Neural progenitor cell (in vitro differentiated cells): ENCODE results near the gene ZPLD1. TPM values are rescaled to one million over a fixed set of nuclear protein-coding genes. Genes with fewer than 3 reads are reported as not detected.

Experiments used
- DNase-seq: peaks from one replicate; pipeline ENCODE4 v3.0.0-alpha.2; 2016; ENCODE audit warnings: low spot score
- H2AFZ ChIP-seq: fragments of 200-600 bp; sonication (generic); replicated peaks from 2 replicates; pipeline ENCODE4 v1.6.1; 2016; ENCODE audit warnings: antibody characterized with exemption
- H3F3A ChIP-seq: fragments of 200-600 bp; sonication (generic); 2 replicates; pipeline ENCODE4 v1.6.1; 2016; ENCODE audit warnings: antibody characterized with exemption, low read depth
- H3K27ac ChIP-seq: fragments of 200-600 bp; sonication (generic); 2 replicates; pipeline ENCODE4 v1.5.1; 2016; ENCODE audit warnings: mild to moderate bottlenecking
- H3K27me3 ChIP-seq: fragments of 200-600 bp; sonication (generic); 2 replicates; pipeline ENCODE4 v1.6.1; 2016; ENCODE audit warnings: mild to moderate bottlenecking, moderate library complexity
- H3K36me3 ChIP-seq: fragments of 200-600 bp; sonication (generic); 2 replicates; pipeline ENCODE4 v1.5.1; 2016
- H3K4me1 ChIP-seq: fragments of 200-600 bp; sonication (generic); 2 replicates; pipeline ENCODE4 v1.6.1; 2016; ENCODE audit warnings: mixed run types
- H3K4me2 ChIP-seq: fragments of 200-600 bp; sonication (generic); 2 replicates; pipeline ENCODE4 v1.6.1; 2016
- H3K4me3 ChIP-seq: fragments of 200-600 bp; sonication (generic); 2 replicates; pipeline ENCODE4 v1.5.1; 2016
- H3K79me2 ChIP-seq: fragments of 200-600 bp; sonication (generic); 2 replicates; pipeline ENCODE4 v1.6.1; 2016; ENCODE audit warnings: low read depth
- H3K9ac ChIP-seq: fragments of 200-600 bp; sonication (generic); 2 replicates; pipeline ENCODE4 v1.6.1; 2016
- H3K9me3 ChIP-seq: fragments of 200-600 bp; sonication (generic); 2 replicates; pipeline ENCODE4 v1.5.1; 2016; ENCODE audit warnings: low read depth
- H4K20me1 ChIP-seq: fragments of 200-600 bp; sonication (generic); 2 replicates; pipeline ENCODE4 v1.6.1; 2016; ENCODE audit warnings: low read depth
- H3K27ac Mint-ChIP-seq: 3 replicates; pipeline ENCODE4 v1.8.0; 2021; ENCODE audit warnings: mixed read lengths
- H3K27me3 Mint-ChIP-seq: 2 replicates; pipeline ENCODE4 v1.8.0; 2022; ENCODE audit warnings: low read depth, mild to moderate bottlenecking, inconsistent platforms, moderate library complexity, mixed read lengths; ENCODE audit not compliant: insufficient read depth
- H3K36me3 Mint-ChIP-seq: 3 replicates; pipeline ENCODE4 v1.8.0; 2021; ENCODE audit warnings: mixed read lengths
- H3K4me1 Mint-ChIP-seq: 3 replicates; pipeline ENCODE4 v1.8.0; 2021; ENCODE audit warnings: mixed read lengths
- H3K4me3 Mint-ChIP-seq: 3 replicates; pipeline ENCODE4 v1.8.0; 2021; ENCODE audit warnings: mild to moderate bottlenecking, moderate library complexity, mixed read lengths
- H3K9me3 Mint-ChIP-seq: 3 replicates; pipeline ENCODE4 v1.8.0; 2020; ENCODE audit warnings: mixed read lengths
- CTCF ChIP-seq: fragments of 200-600 bp; sonication (generic); IDR thresholded peaks from 2 replicates; pipeline ENCODE4 v1.5.1; 2017; ENCODE audit warnings: antibody characterized with exemption, mild to moderate bottlenecking
- EZH2 ChIP-seq: fragments of 200-600 bp; sonication (generic); IDR thresholded peaks from 2 replicates; pipeline ENCODE4 v1.6.1; 2017; ENCODE audit warnings: antibody characterized with exemption, mild to moderate bottlenecking, moderate library complexity
- EZH2phosphoT487 ChIP-seq: fragments of 200-600 bp; sonication (generic); IDR thresholded peaks from 2 replicates; pipeline ENCODE4 v1.6.1; 2017; ENCODE audit warnings: antibody characterized with exemption
- total RNA-seq: library from RNA; depleted of rRNA; stranded (reverse); fragments of >200 nt; gene quantifications from 2 replicates; pipeline ENCODE4 v1.2.3, GENCODE V29; 2015; ENCODE audit warnings: low replicate concordance

The ZPLD1 gene
- total RNA-seq, 1 donor from 2014 or later, result 0.28 TPM

GRCh38 chr3:102474207-102474606 is 39.4 kb downstream of the ZPLD1 start:
- no peaks in the 10 kb centered on the region for H3F3A ChIP-seq
- no peak overlapping the region for H3K27ac Mint-ChIP-seq
- H4K20me1 ChIP-seq, result no peaks in the 10 kb centered on the region
- H3K27me3 ChIP-seq, result no peaks in the 10 kb centered on the region
- H3K9ac ChIP-seq, result no peak overlapping the region
- no peak overlapping the region for H3K4me3 Mint-ChIP-seq
- no peak for DNase-seq
- H3K36me3 Mint-ChIP-seq, result no peaks in the 10 kb centered on the region
- no peaks in the 10 kb centered on the region for H3K27me3 Mint-ChIP-seq
- no peak overlapping the region for H2AFZ ChIP-seq
- no peak overlapping the region for H3K27ac ChIP-seq
- peaks cover 8% of the 10 kb centered on the region for H3K4me1 Mint-ChIP-seq
- no peaks in the 10 kb centered on the region for H3K4me1 ChIP-seq
- H3K4me3 ChIP-seq, result no peak overlapping the region
- H3K4me2 ChIP-seq, result no peak overlapping the region
- no peaks in the 10 kb centered on the region for H3K9me3 ChIP-seq
- no peaks in the 10 kb centered on the region for H3K9me3 Mint-ChIP-seq
- TF ChIP-seq EZH2phosphoT487 (no peak), CTCF (no peak), EZH2 (no peak)
- no peaks in the 10 kb centered on the region for H3K79me2 ChIP-seq
- H3K36me3 ChIP-seq, result no peaks in the 10 kb centered on the region

DNA sequence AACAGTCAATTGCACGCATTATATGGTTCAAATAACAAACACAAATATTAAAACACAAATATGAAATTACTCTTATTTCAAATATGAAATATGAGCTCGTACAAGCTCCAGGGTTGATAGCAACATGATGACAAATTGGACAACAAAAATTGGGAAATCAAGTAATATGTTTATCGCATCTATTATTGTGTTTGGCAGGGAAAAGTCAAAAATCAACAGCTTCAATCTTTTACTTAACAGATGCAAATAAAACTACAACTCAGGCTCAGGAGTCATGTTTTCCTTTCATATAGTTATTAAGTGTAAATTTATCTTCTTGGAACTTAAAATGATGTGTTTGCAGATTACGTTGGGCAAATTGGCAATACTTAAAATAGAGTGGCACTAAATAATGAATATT is 41.4 kb downstream of the ZPLD1 start:
- no peaks in the 10 kb centered on the region for H3K9me3 ChIP-seq
- no peak overlapping the region for H3K27ac ChIP-seq
- H3K4me3 Mint-ChIP-seq, result no peak overlapping the region
- H3K4me2 ChIP-seq, result no peak overlapping the region
- no peak for TF ChIP-seq EZH2phosphoT487
- TF ChIP-seq EZH2, result no peak
- no peak for TF ChIP-seq CTCF
- no peak overlapping the region for H3K9ac ChIP-seq
- no peaks in the 10 kb centered on the region for H3K9me3 Mint-ChIP-seq
- H3K79me2 ChIP-seq, result no peaks in the 10 kb centered on the region
- DNase-seq, result no peak
- no peak overlapping the region for H3K27ac Mint-ChIP-seq
- no peaks in the 10 kb centered on the region for H3K36me3 ChIP-seq
- H3K4me3 ChIP-seq, result no peak overlapping the region
- H3K4me1 Mint-ChIP-seq, result peaks cover 15% of the 10 kb centered on the region
- no peaks in the 10 kb centered on the region for H3K27me3 ChIP-seq
- H2AFZ ChIP-seq, result no peak overlapping the region
- no peaks in the 10 kb centered on the region for H3F3A ChIP-seq
- peaks cover 12% of the 10 kb centered on the region for H3K4me1 ChIP-seq
- H3K36me3 Mint-ChIP-seq, result no peaks in the 10 kb centered on the region
- H4K20me1 ChIP-seq, result no peaks in the 10 kb centered on the region
- H3K27me3 Mint-ChIP-seq, result no peaks in the 10 kb centered on the region

GRCh38 chr3:102478160-102478559 is 43.3 kb downstream of the ZPLD1 start:
- H3K4me3 Mint-ChIP-seq, result no peak overlapping the region

More at GRCh38 chr3:102478160-102478559, 43.3 kb downstream of the ZPLD1 start:
- Mint-ChIP-seq H3K27me3 (no peaks in the 10 kb centered on the region), H3K36me3 (no peaks in the 10 kb centered on the region), H3K9me3 (no peaks in the 10 kb centered on the region), H3K27ac (no peak overlapping the region), H3K4me1 (peaks cover 15% of the 10 kb centered on the region)
- no peaks in the 10 kb centered on the region for H3F3A ChIP-seq
- H3K4me1 ChIP-seq, result peaks cover 12% of the 10 kb centered on the region
- no peaks in the 10 kb centered on the region for H3K36me3 ChIP-seq
- H3K9me3 ChIP-seq, result no peaks in the 10 kb centered on the region
- H3K9ac ChIP-seq, result no peak overlapping the region
- no peak for DNase-seq
- no peak overlapping the region for H3K4me2 ChIP-seq
- H2AFZ ChIP-seq, result no peak overlapping the region
- no peak overlapping the region for H3K27ac ChIP-seq
- H3K4me3 ChIP-seq, result no peak overlapping the region
- H3K79me2 ChIP-seq, result no peaks in the 10 kb centered on the region
- no peaks in the 10 kb centered on the region for H3K27me3 ChIP-seq
- no peaks in the 10 kb centered on the region for H4K20me1 ChIP-seq
- TF ChIP-seq CTCF, result no peak
- TF ChIP-seq EZH2, result no peak
- no peak for TF ChIP-seq EZH2phosphoT487
